ENCODE data around the gene PTPRD.

DNA sequence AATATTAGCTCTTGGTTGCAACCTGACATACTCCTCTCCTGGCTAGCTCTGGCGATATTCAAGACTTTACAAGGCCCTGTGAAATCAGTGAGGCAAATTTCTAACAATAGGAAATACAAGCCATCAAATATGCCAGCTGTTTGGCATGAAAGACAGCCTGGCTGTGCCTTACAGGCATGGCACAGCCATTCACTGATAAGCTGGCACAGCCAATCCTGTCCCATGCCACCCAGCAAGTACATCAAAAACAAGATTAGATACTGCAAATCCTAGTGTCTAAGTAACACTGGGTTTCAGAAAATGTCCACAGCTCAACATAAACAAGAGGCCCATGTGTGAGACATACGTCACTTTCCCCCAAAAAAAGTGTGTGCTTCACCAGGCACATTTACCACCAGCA lies 1767.4 kb downstream of the PTPRD start:
- TF ChIP-seq, protein P1, sequence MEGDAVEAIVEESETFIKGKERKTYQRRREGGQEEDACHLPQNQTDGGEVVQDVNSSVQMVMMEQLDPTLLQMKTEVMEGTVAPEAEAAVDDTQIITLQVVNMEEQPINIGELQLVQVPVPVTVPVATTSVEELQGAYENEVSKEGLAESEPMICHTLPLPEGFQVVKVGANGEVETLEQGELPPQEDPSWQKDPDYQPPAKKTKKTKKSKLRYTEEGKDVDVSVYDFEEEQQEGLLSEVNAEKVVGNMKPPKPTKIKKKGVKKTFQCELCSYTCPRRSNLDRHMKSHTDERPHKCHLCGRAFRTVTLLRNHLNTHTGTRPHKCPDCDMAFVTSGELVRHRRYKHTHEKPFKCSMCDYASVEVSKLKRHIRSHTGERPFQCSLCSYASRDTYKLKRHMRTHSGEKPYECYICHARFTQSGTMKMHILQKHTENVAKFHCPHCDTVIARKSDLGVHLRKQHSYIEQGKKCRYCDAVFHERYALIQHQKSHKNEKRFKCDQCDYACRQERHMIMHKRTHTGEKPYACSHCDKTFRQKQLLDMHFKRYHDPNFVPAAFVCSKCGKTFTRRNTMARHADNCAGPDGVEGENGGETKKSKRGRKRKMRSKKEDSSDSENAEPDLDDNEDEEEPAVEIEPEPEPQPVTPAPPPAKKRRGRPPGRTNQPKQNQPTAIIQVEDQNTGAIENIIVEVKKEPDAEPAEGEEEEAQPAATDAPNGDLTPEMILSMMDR (conservative IDR thresholded peaks at IDR 0.05; ENCODE audit: low read depth in 2 of 2): no peak
- no peak for TF ChIP-seq JUNB (IDR thresholded peaks at IDR 0.05; ENCODE audit: unreplicated experiment)
- TF ChIP-seq, protein P2, sequence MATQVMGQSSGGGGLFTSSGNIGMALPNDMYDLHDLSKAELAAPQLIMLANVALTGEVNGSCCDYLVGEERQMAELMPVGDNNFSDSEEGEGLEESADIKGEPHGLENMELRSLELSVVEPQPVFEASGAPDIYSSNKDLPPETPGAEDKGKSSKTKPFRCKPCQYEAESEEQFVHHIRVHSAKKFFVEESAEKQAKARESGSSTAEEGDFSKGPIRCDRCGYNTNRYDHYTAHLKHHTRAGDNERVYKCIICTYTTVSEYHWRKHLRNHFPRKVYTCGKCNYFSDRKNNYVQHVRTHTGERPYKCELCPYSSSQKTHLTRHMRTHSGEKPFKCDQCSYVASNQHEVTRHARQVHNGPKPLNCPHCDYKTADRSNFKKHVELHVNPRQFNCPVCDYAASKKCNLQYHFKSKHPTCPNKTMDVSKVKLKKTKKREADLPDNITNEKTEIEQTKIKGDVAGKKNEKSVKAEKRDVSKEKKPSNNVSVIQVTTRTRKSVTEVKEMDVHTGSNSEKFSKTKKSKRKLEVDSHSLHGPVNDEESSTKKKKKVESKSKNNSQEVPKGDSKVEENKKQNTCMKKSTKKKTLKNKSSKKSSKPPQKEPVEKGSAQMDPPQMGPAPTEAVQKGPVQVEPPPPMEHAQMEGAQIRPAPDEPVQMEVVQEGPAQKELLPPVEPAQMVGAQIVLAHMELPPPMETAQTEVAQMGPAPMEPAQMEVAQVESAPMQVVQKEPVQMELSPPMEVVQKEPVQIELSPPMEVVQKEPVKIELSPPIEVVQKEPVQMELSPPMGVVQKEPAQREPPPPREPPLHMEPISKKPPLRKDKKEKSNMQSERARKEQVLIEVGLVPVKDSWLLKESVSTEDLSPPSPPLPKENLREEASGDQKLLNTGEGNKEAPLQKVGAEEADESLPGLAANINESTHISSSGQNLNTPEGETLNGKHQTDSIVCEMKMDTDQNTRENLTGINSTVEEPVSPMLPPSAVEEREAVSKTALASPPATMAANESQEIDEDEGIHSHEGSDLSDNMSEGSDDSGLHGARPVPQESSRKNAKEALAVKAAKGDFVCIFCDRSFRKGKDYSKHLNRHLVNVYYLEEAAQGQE (IDR thresholded peaks at IDR 0.05; ENCODE audit: unreplicated experiment): no peak
